T-helper 1 cell (primary cell): ENCODE results near the gene FNBP1.
A peak's percentile ranks its signal among the peaks of the same experiment; 100 is the strongest.
"Not testable (repeated sequence)": the region's sequence is repeated elsewhere in the genome, so short reads cannot be mapped to it uniquely, and the experiment has no call there.

Experiments used
- DNase-seq, 5 donors: peaks; one replicate each; pipeline ENCODE4 v3.0.0-alpha.2; 2012 to 2020

FNBP1 gene

DNA sequence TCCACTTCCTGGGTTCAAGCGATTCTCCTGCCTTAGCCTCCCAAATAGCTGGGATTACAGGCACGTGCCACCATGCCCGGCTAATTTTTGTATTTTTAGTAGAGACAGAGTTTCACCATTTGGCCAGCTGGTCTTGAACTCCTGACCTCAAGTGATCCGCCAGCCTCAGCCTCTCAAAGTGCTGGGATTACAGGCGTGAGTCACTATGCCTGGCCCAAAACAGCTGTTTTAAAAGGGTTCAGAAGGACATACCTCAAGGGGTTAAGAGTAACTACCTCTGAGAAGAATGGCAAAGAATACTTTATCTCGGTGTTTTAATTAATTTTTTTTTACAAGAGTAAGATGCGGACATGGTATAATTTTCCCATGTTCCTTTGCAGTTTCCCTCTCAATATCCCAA is 94.4 kb downstream of the FNBP1 start:
- DNase-seq: not testable (repeated sequence)

DNA sequence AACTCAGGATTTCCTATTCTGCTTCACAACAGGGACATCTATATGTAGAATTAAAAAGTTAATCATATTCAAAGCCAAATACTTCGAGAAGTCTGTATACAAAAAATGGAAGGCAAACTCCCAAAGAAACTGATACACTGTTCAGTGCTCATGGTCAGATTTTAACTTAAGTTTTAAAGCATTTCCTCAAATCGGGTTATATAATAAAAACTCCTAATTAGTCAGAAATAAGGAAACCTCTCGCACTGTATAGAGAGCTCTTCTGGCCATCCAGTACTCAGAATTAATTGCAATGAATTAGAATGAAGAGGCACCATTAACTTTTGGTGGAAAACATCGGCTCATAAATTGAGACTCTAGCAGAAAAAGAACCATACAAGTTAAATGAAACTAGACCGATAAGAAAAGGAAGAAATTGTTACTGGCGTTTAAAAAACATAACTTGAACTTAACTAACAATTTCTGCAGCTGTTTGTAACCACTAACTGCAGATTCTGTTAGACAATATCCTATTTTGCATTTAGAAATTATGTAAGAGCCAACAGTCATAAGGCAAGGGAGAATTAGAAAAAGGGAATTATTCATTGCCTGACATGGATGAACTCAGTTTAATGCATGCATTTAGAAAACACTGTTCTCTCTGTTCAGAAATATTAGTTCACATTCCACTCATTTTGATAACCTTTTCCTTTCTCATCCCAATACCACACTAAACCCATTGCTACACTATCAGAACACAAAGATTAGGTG is 96.6 kb downstream of the FNBP1 start:
- DNase-seq: no peak

DNA sequence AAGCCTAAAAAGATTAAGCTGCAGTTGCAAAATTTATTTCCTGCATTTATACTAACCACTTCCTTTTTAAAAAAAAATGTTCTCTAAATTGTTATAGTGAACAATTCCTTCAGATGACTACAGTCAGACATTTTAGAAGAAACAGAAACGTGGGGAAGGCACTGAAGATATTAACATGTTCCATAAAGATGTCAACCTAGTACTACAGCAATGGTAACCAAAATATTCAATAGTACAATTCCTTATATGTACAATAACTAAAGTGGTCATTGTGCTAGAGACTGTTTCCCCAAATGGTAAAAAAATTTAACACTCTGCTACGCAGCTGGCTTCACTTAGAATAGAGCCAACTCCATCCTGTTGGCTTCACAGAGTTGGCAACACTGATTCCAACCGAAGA is 97.7 kb downstream of the FNBP1 start:
- DNase-seq: peak in 1 of 5 donors; percentile 35

DNA sequence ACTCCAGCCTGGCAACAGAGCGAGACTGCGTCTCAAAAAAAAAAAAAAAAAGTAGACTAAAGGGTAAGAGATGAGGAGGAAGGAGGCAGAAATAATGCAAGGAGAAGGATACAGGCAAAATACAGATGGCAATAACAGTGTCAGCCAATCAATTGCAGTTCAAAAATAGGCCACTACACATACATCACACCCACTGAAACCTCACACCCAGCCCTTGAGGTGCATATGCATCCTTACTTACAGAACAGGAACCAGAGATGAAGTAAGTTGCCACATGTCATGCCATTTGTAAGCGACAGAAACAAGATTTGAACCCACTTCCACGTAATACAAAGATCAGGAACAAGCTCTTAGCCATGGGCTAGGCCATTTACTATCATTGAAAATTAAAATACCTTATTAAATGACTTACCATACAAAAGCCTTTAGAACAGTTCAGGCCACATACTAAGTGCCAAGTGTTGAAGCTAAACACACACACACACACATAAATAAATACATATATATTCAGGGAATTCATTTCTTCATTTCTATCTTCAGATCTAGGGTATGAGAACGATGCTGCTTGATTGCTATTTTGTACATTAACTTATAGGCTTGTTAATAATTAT is 98.4 kb downstream of the FNBP1 start:
- peak in 4 of 5 donors; percentile 30 to 87 (median 48) for DNase-seq

DNA sequence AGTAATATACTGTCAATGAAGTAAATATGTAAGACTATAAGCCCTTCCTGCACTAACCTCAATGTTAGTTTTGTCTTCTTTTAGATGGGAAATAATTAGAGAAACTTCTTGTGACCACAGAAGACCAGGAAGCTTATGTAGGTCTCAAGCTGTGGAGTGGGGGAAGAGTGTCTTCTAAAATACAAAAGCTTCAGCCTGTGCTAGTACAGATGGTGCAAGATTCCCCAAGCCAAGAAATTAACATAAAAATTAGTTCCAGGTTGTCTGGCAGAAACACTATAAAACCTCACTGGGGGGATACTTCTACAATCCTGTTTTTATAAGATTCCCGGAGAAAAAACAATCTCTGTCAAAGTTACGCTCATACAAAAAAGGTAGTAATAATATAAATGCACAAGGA is 103.6 kb downstream of the FNBP1 start:
- DNase-seq: no peak

DNA sequence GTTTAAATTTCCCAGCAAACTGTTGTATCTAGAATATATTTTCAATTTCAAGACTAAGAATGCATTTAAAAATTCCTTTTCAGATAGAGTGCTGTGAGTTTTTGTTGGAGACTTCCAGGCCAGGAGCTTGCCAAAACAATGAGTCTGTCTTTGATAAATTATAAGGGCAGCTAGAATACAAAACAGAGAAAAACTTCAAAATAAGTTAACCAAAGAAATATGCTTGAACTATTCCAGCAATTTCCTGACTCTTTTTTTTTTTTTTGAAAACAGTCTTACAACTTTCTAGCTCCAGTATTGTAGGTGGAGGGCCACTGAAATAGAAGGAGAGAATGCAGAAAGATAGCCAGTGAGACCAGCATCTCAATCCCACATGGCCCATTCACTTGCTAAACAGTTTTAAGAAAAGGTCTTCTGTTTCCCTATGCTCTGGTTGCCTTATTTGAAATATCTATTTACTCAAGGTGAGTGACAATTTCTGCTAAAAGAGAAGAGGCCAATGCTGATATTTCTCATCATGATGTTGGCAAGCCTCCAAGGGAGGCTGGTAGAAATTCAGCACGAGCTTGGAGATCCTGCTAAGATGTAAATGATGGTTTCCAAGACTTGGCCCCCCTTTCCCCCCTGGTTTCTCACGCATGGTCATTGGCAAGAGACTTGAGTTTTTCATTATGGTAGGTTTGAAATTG is 104.6 kb downstream of the FNBP1 start:
- DNase-seq: no peak

DNA sequence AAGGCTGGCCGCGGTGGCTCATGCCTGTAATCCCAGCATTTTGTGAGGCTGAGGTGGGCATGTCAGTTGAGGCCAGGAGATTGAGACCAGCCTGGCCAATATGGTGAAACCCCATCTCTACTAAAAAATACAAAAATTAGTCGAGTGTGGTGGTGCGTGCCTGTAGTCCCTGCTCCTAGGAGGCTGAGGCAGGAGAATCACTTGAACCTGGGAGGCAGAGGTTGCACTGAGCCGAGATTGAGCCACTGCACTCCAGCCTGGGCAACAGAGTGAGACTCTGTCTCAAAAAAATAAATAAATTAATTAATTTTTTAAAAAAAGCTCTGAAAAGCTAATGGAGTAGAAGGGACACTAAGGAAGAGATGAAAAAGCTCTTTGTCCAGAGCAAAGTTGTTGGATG is 105.1 kb downstream of the FNBP1 start:
- not testable (repeated sequence) for DNase-seq

DNA sequence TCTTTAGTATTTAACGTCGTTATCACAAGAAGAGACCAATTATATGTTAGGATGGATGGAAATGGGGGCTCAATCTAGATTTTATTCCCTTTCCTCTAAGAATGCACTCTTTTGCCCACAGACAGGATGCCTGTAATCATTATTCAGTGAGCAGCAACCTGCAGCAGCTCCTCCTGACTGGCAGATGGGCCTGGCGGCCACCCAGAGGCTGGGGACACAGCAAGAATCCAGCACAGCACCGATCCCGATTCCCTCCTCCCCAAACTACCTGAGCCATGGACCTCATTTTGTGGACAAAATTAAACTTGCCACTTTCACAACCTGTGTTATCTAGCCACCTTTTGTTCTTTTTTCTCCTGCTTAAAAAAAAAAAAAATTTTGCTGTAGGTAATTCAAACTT is 106.8 kb downstream of the FNBP1 start:
- DNase-seq: no peak

DNA sequence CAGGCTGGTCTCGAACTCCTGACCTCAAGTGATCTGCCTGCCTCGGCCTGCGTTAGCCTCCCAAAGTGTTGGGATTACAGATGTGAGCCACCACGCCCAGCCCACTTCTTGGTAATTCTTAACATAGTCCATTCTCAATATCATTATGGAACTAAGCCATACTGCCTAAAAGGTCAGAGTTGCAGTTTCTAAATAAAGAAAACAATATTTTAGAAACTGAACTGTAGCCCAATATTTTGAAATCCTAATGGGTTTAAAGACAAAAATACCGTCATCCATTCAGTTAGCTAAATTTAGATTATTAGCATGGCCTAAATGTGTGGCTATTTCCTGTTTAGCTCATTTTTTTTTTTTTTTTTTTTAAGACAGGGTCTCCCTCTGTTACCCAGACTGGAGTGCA is 108.2 kb downstream of the FNBP1 start:
- DNase-seq: no peak

DNA sequence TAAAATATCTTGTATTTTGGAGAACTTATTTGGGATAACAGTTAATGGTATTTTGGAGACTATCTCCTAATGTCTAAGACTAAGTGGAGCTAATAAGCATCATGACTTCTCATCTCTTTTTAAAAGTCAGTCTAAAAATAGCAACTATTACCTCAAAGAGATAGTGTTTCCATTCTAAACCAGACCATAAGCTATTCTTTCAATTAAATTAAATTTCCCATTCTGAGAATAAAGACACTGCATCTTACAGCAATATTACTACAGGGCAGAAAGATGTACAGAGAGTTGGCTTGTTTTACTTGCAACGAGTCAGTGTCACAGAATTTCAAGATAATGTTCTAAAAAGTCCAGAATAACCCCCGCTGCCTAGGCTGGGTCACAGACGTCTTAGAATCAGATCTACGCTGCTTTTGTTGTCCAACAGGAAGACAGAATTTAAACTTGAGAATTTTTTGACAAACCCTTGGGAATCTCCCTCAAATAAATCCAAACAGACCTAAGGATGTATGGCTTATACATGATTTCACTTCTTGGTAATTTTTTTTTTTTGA is 108.9 kb downstream of the FNBP1 start:
- DNase-seq: no peak

DNA sequence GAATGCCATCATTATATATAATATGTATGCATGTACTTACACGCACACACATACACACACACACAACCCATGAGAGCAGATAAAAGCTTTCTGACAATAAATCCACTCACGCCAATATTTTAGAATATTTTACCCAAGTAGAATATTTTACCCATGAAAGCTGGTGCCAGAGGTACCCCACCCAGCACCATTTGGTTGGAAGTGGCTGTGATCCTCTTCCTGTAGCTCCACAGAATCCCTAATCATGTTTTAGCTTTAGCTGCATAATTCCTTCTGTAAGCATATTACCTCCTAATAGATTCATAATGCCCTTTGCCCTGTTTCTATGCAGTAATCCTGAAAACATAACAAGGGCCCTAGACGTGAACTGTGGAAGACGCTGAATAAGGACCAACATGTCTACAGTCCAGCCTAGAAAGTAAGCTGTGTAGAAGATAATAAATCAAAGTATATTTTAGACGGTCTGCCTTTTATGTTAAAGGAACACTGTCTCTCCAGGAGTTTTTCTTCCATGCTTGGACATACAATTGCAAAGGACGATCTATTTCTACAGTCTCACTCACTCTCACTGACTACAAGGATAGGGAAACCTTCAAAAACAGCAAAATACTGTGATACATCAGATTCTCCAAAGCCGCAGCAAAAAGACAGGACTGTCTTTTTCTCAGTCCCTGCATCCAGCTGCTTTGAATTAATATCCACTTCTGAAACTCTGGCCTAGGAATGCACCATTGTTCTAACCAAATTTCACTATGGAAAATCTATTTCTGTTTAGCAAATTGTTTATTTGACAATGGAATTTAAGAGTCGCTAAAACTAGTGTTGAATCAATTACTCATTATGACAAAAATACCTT is 109.6 kb downstream of the FNBP1 start:
- no peak for DNase-seq

DNA sequence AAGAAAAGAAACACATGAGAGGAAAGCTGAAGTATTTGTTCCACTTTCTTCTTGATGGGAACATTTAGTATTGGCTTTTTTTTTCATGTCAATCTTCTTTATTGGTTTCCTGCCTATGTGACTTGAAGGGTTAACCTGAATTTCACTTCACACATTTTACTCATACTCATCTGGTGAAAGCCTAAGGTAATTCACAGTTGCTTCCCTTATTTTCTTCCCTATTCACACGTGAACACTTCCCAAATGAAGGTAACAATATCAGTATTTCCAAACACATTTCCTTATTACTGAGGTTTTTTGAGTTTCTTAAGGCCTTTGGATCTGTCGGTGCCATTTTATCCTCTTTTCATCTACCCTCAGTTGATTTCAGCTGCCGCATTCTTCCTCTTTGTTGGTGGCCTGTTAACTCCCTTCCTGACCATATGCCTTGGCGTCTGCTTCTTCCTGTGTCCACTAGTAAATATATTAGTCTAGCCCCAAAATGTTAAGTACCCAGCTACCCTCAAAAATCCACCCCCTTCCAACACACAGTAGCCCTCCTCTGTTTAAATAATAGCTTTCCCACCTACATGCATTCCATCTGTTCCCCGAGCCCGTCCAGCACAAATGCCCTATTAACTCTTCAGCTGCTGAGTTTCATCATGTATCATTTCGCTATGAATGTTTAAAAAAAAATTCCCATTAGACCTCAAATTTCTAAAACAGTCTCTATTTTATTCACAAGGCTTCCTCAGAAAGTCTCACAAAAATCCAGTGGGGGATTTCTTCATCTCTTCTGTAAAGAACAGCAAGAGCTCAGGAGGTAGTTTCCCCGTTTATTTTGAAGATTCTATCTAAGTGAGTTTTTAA is 110.5 kb downstream of the FNBP1 start:
- DNase-seq: peak in 1 of 5 donors; percentile 27

DNA sequence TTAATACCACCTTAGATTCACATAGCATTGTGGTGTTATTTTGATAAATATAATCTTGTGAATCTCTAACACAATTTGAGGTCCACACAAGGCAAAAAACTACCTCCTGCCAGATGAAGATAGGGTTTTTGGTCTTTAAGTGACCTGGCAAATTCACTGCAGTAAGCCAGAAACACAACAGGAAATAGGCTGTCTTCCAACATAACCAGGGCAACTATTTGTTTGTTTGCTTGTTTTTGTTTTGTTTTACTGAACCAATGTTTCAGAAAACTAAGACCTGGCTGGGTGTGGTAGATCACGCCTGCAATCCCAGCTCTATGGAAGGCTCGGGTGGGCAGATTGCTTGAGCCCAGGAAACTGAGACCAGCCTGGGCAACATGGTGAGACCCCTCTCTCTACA is 112.2 kb downstream of the FNBP1 start:
- peak in 1 of 5 donors; percentile 26 for DNase-seq

DNA sequence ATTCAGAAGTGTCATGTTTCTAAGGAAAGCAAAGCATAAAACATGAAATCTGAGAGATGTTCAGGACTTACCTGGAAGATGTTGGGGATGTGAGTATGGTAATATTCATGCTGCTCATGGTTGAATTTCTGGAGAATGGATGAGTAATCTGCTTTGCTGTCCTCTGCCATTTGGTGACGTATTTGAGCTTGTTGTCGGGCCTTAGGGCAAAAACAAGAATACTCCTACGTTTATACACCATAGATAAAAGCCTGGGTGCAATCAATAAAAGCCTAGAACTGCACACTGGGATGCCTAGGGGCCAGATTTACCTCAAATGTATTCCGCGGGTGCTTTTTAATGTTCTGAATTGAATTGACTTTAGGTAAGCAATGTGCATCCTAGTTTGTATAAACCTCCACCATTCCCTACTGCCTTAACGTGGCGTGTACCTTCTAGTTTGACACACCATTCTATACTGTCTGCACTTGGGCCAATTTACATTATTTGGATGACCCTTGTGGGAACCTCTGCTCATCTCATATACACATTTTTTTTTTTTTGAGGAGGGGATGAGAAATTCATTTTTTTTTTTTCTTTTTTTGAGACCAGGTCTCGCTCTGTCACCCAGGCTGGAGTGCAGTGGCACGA is 113.4 kb downstream of the FNBP1 start:
- no peak for DNase-seq

DNA sequence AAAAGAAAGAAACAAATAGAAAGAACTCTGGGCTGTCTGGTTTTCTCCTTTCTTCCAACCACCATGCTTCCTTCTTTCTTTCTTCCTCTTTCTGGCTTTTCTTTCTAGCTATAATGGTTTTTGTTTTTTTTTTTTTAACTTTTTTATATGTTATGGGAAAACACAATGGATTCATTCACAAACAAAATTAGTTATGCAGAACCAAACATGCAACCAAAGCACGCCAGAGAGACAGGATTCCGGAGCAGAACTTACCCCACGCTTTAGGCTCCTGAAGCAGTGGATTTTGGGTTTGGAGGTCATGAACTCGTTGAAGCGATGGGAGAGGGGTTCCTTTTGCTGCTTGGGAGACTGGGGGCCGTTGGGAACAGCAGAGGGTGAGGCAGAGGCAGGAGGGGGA is 119.4 kb downstream of the FNBP1 start:
- no peak for DNase-seq

DNA sequence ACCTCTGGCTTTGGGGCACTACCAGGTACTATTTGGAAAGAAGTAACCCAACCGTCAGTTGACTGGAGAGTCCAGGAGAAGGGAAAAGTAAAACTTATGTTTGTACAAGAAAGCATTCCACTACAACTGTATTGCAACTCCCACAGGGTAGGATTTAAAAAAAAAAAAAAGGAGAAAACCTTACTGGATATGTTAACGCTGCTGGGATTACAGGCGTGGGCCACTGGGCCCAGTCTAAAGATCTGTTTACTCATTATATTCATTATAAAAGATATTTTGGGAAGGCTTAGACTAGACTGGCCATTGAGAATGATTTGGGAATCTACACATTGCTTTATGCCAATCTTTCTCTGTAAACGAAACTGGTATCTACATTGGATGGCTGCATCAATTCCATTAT is 121.1 kb downstream of the FNBP1 start:
- no peak for DNase-seq

DNA sequence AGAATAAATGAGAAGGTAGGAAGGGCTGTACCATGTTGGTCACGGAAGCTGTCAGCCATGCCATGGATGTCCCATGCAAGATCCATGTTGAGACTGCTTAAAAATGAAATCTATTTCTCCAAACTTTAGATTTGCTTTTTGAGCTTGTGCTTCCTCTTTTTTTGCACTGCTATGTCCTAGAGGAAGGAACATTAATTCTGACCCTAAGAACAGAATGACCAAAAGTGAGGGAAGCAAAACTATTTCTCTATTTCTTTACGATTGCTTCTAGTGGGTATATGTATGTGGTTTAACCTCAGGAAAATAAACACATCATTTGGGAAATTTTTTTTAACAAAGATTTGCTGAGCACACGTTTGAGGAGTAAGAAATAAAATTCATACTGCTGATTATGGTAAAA is 123.1 kb downstream of the FNBP1 start:
- DNase-seq: no peak

DNA sequence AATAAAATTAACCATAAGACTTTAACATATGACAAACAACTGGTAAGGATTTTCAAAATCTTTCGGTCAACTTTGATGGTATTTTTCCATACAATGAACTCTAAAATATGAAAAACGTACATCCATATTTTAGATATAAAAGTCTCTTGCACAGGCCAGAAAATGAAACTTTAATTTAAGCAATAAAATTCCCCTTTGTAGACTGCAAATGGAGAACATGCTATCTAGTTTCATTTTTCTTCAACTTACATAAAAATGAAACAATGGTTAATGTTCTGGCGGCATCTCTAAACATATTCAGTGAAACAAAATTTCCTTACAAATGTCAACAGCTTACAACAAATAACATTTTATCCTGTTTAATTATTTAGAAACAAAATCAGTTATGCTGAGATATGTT is 123.7 kb downstream of the FNBP1 start:
- DNase-seq: no peak

DNA sequence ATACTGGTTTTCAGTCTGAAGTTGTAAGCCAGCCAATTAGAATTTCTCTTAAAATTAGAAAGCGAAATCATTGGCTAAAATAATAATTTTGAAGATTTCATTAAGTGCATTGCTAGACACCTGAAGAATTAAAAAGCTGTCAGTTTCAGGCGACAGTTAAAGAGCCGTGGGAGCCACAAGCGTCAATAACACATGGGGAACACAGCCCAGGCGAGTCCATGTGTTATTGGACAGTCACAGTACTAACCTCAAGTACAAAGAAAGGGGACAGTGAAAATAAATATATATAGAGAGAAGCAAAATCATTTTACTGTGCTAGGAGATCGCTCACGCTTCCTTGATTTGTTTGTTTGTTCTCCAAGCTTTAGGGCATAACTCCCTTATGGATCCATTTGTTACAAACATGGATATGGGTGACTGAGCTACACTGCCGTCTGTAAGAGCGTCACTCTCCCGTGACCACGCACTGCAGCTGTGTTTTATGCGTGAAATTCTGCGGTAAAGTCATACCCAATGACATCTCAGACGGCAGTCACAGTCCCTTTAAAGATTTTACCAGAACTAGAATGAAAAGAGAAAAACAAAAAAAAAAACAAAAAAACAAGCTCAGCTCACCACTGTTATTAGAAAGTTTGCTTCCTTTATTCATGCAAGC is 124.6 kb downstream of the FNBP1 start:
- no peak for DNase-seq

DNA sequence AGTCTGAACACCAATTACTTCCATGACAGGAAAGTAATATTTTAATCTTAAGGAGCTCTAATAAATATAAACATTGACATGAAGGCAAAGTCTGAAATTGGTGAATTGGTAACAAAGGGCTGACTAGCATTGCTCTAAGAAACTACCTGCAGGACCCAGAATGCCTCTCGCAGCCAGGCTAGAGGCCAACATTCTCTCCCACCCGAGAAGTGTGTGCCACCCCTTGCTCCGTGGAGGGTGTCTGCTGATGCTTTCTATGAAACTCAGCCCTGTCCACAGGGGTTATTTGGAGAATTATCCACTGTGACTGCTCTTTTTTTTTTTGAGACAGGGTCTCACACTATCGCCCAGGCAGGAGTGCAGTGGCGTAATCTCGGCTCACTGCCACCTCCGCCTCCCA is 126.3 kb downstream of the FNBP1 start:
- DNase-seq: no peak

DNA sequence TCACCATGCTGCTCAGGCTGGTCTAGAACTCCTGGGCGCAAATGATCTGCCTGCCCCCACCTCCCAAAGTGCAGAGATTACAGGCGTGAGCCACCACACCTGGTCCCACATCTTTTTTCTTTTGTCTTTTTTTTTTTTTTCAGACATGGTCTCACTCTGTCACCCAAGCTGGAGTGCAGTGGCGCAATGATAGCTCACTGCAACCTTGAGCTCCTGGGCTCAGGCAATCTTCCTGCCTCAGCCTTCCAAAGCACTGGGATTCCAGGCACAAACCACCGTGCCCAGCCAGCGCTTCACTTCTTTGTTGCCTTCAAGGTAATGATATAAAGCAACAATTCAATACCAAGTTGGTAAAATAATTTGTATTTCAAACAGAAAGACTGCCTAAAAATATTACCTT is 128.9 kb downstream of the FNBP1 start:
- DNase-seq: no peak
